HG03571 (cell line): ENCODE measurements around the gene TCERG1L.
"Not testable (repeated sequence)": the region's sequence is repeated elsewhere in the genome, so short reads cannot be mapped to it uniquely, and the experiment has no call there.

Experiments
- ATAC-seq: cut with Tn5 transposase; IDR thresholded peaks from one replicate; pipeline ENCODE4 v1.9.1; 2021; ENCODE audit not compliant: unreplicated experiment

TCERG1L gene

GRCh38 chr10:131172433-131172832 lies 139.1 kb downstream of the TCERG1L start:
- ATAC-seq = no peak

- no peak for ATAC-seq
Observed at GRCh38 chr10:131169146-131169545, 142.4 kb downstream of the TCERG1L start.

GRCh38 chr10:131168238-131168875 lies 143.2 kb downstream of the TCERG1L start:
- ATAC-seq = no peak

GRCh38 chr10:131167036-131167860 lies 144.3 kb downstream of the TCERG1L start:
- ATAC-seq = no peak

GRCh38 chr10:131166486-131166885 lies 145.0 kb downstream of the TCERG1L start:
- ATAC-seq = no peak

- no peak for ATAC-seq
Observed at GRCh38 chr10:131165092-131165491, 146.4 kb downstream of the TCERG1L start.

GRCh38 chr10:131162866-131163843 lies 148.4 kb downstream of the TCERG1L start:
- ATAC-seq = no peak

- no peak for ATAC-seq
Observed at GRCh38 chr10:131162211-131162610, 149.3 kb downstream of the TCERG1L start.

- ATAC-seq = no peak
Observed at GRCh38 chr10:131161087-131161486, 150.4 kb downstream of the TCERG1L start.

GRCh38 chr10:131160219-131160875 lies 151.2 kb downstream of the TCERG1L start:
- ATAC-seq = no peak

- ATAC-seq = no peak
Observed at GRCh38 chr10:131159771-131160170, 151.8 kb downstream of the TCERG1L start.

GRCh38 chr10:131158695-131159094 lies 152.8 kb downstream of the TCERG1L start:
- no peak for ATAC-seq

GRCh38 chr10:131157899-131158298 lies 153.6 kb downstream of the TCERG1L start:
- ATAC-seq = no peak

- ATAC-seq = no peak
Observed at GRCh38 chr10:131155876-131156230, 155.7 kb downstream of the TCERG1L start.

GRCh38 chr10:131155218-131155875 lies 156.2 kb downstream of the TCERG1L start:
- no peak for ATAC-seq

- no peak for ATAC-seq
Observed at GRCh38 chr10:131154306-131155025, 157.1 kb downstream of the TCERG1L start.

- not testable (repeated sequence) for ATAC-seq
Observed at GRCh38 chr10:131152456-131152855, 159.1 kb downstream of the TCERG1L start.

GRCh38 chr10:131150126-131150525 lies 161.4 kb downstream of the TCERG1L start:
- no peak for ATAC-seq

- ATAC-seq = no peak
Observed at GRCh38 chr10:131149586-131149985, 161.9 kb downstream of the TCERG1L start.

- no peak for ATAC-seq
Observed at GRCh38 chr10:131149111-131149510, 162.4 kb downstream of the TCERG1L start.
